DND-41 (cell line): ENCODE measurements around the gene GAGE12D.
"Not testable (repeated sequence)": the region's sequence is repeated elsewhere in the genome, so short reads cannot be mapped to it uniquely, and the experiment has no call there.

Experiments used
- ATAC-seq: fragments of 200-7000 bp; cut with Tn5 transposase; 3 replicates; pipeline ENCODE4 v1.9.1; 2021; ENCODE audit warnings: low read depth; ENCODE audit not compliant: insufficient read depth
- DNase-seq: peaks from one replicate; pipeline ENCODE4 v3.0.0-alpha.2; 2020
- H2AFZ ChIP-seq: 2 replicates; pipeline ENCODE4 v1.6.0; 2012; ENCODE audit warnings: low read depth, low read length
- H3K27ac ChIP-seq: 2 replicates; pipeline ENCODE4 v1.5.1; 2012; ENCODE audit warnings: low read length, inconsistent platforms
- H3K27me3 ChIP-seq: fragments of 200-600 bp; sonication (generic); 2 replicates; pipeline ENCODE4 v1.6.0; 2012; ENCODE audit warnings: low read length, mild to moderate bottlenecking, inconsistent platforms; ENCODE audit not compliant: insufficient read depth, poor library complexity
- H3K36me3 ChIP-seq: 2 replicates; pipeline ENCODE4 v1.5.1; 2012; ENCODE audit warnings: low read length, inconsistent platforms; ENCODE audit not compliant: insufficient read depth
- H3K4me1 ChIP-seq: 2 replicates; pipeline ENCODE4 v1.5.1; 2012; ENCODE audit warnings: mild to moderate bottlenecking, low read length; ENCODE audit not compliant: insufficient read depth
- H3K4me2 ChIP-seq: 2 replicates; pipeline ENCODE4 v1.6.0; 2012; ENCODE audit warnings: mild to moderate bottlenecking, moderate library complexity, low read length, inconsistent platforms; ENCODE audit not compliant: insufficient read depth
- H3K4me3 ChIP-seq, 2 experiments: fragments of 200-600 bp in 1 of 2; shearing (Covaris generic) in 1 of 2; 2 replicates each; pipeline ENCODE4 v1.5.1; 2012 to 2016; ENCODE audit warnings: inconsistent platforms in 2 of 2, low read length in 2 of 2, mild to moderate bottlenecking in 2 of 2, low read depth in 1 of 2, moderate library complexity in 1 of 2
- H3K79me2 ChIP-seq: 2 replicates; pipeline ENCODE4 v1.6.0; 2012; ENCODE audit warnings: low read length, inconsistent platforms; ENCODE audit not compliant: insufficient read depth
- H3K9ac ChIP-seq: 2 replicates; pipeline ENCODE4 v1.6.0; 2012; ENCODE audit warnings: low read depth, mild to moderate bottlenecking, inconsistent platforms, low read length, moderate library complexity
- H3K9me3 ChIP-seq: 2 replicates; pipeline ENCODE4 v1.5.1; 2012; ENCODE audit warnings: low read length, moderate library complexity, mild to moderate bottlenecking, inconsistent platforms; ENCODE audit not compliant: insufficient read depth, severe bottlenecking
- H4K20me1 ChIP-seq: 2 replicates; pipeline ENCODE4 v1.6.0; 2012; ENCODE audit warnings: low read length; ENCODE audit not compliant: insufficient read depth

Gene GAGE12D

GRCh38 chrX:49541433-49541832 lies at the start of gene GAGE12D:
Gene GAGE12D (plus strand): TSS chrX:49541733. CDS start chrX:49542888, 1,155 bp downstream.
- H4K20me1 ChIP-seq, H3K27me3 ChIP-seq, ATAC-seq, H3K4me1 ChIP-seq, DNase-seq, H3K36me3 ChIP-seq, H3K27ac ChIP-seq, H3K9ac ChIP-seq, H3K4me2 ChIP-seq, H3K9me3 ChIP-seq, H3K4me3 ChIP-seq, H3K79me2 ChIP-seq, H2AFZ ChIP-seq: not testable (repeated sequence)

GRCh38 chrX:49531877-49532276 lies 9.7 kb upstream of the GAGE12D start, which contains the start of gene GAGE12C:
Gene GAGE12C (plus strand): TSS chrX:49532177. CDS start chrX:49533332, 1,155 bp downstream.
- H3K27ac ChIP-seq, H3K4me1 ChIP-seq, H3K36me3 ChIP-seq, H3K9ac ChIP-seq, H3K4me3 ChIP-seq, H3K9me3 ChIP-seq, ATAC-seq, DNase-seq, H3K79me2 ChIP-seq, H2AFZ ChIP-seq, H3K27me3 ChIP-seq, H3K4me2 ChIP-seq, H4K20me1 ChIP-seq: not testable (repeated sequence)

GRCh38 chrX:49550989-49551388 lies 9.5 kb downstream of the GAGE12D start, which contains the start of gene GAGE12E:
Gene GAGE12E (plus strand): TSS chrX:49551289. CDS start chrX:49552444, 1,155 bp downstream.
- H3K4me2 ChIP-seq, H3K9ac ChIP-seq, H3K4me1 ChIP-seq, H4K20me1 ChIP-seq, H3K27ac ChIP-seq, H3K36me3 ChIP-seq, H3K27me3 ChIP-seq, H3K9me3 ChIP-seq, H2AFZ ChIP-seq, DNase-seq, H3K4me3 ChIP-seq, ATAC-seq, H3K79me2 ChIP-seq: not testable (repeated sequence)

- not testable (repeated sequence) for H3K27ac ChIP-seq, H3K9me3 ChIP-seq, H3K79me2 ChIP-seq, H4K20me1 ChIP-seq, H2AFZ ChIP-seq, ATAC-seq, H3K4me2 ChIP-seq, H3K9ac ChIP-seq, H3K27me3 ChIP-seq, H3K36me3 ChIP-seq, H3K4me1 ChIP-seq, H3K4me3 ChIP-seq, DNase-seq
Observed at GRCh38 chrX:49560542-49560941, 19.0 kb downstream of the GAGE12D start, which contains the start of gene GAGE12F. Gene GAGE12F (plus strand): TSS chrX:49560842. CDS start chrX:49561997, 1,155 bp downstream.

- DNase-seq, H3K4me2 ChIP-seq, H2AFZ ChIP-seq, H4K20me1 ChIP-seq, H3K9me3 ChIP-seq, H3K4me3 ChIP-seq, H3K79me2 ChIP-seq, H3K27me3 ChIP-seq, H3K4me1 ChIP-seq, H3K36me3 ChIP-seq, H3K27ac ChIP-seq, H3K9ac ChIP-seq, ATAC-seq: not testable (repeated sequence)
Observed at GRCh38 chrX:49568728-49569127, 27.2 kb downstream of the GAGE12D start.

- H3K79me2 ChIP-seq, H3K27me3 ChIP-seq, H3K27ac ChIP-seq, H4K20me1 ChIP-seq, H3K4me2 ChIP-seq, ATAC-seq, H3K4me3 ChIP-seq, H3K36me3 ChIP-seq, H3K9ac ChIP-seq, DNase-seq, H3K4me1 ChIP-seq, H2AFZ ChIP-seq, H3K9me3 ChIP-seq: not testable (repeated sequence)
Observed at GRCh38 chrX:49569152-49569551, 27.6 kb downstream of the GAGE12D start.

GRCh38 chrX:49570100-49570499 lies 28.6 kb downstream of the GAGE12D start, which contains the start of gene GAGE12G:
Gene GAGE12G (plus strand): TSS chrX:49570400. CDS start chrX:49571555, 1,155 bp downstream.
- H3K27me3 ChIP-seq, H3K4me2 ChIP-seq, H4K20me1 ChIP-seq, H3K27ac ChIP-seq, H2AFZ ChIP-seq, DNase-seq, H3K4me3 ChIP-seq, H3K9me3 ChIP-seq, H3K9ac ChIP-seq, ATAC-seq, H3K79me2 ChIP-seq, H3K36me3 ChIP-seq, H3K4me1 ChIP-seq: not testable (repeated sequence)

GRCh38 chrX:49579649-49580048 lies 38.1 kb downstream of the GAGE12D start, which contains the start of gene GAGE12H:
Gene GAGE12H (plus strand): TSS chrX:49579949. CDS start chrX:49581104, 1,155 bp downstream.
- H3K9ac ChIP-seq, H3K4me2 ChIP-seq, ATAC-seq, DNase-seq, H3K4me3 ChIP-seq, H3K79me2 ChIP-seq, H3K36me3 ChIP-seq, H3K9me3 ChIP-seq, H3K27me3 ChIP-seq, H3K4me1 ChIP-seq, H2AFZ ChIP-seq, H3K27ac ChIP-seq, H4K20me1 ChIP-seq: not testable (repeated sequence)
